Body of pancreas (tissue), 4 donors: ENCODE measurements around the gene GBP7.

Experiments used
- POLR2A ChIP-seq, 3 donors: fragments of 450-650 bp; IDR thresholded peaks; one replicate each; pipeline ENCODE4 v1.6.1; 2016; ENCODE audit warnings: antibody characterized with exemption in 3 of 3, mild to moderate bottlenecking in 2 of 3
- TF ChIP-seq, protein P1 (sequence below), 7 experiments: fragments of 450-650 bp in 4 of 7; fragments of 200-600 bp in 3 of 7; sonication (generic) in 3 of 7; IDR thresholded peaks; one replicate each; pipeline ENCODE4 v1.5.1; 2016 to 2019; ENCODE audit warnings: antibody characterized with exemption in 7 of 7

DNA sequence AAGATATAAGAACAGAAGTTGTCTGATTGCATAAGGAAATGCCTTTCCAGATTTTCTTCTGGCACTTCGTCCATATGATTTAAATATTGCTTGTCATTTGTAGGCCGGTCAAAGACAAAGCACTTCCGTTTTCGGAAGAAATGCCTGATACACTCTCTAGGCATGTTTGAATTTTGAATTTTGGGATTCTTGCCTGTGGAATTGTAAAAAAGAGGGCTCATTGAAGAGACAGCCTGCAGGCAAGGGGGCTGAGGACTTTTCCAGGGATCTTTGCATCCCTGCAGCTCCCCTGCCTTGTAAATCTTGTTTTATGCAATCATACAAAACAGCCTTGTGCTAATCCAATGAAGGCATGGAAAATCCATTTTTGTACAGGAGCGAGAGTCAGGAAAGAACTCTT lies 15.5 kb upstream of the GBP7 start:
- no peak for TF ChIP-seq POLR2A (IDR thresholded peaks at IDR 0.05)
- TF ChIP-seq, protein P1, sequence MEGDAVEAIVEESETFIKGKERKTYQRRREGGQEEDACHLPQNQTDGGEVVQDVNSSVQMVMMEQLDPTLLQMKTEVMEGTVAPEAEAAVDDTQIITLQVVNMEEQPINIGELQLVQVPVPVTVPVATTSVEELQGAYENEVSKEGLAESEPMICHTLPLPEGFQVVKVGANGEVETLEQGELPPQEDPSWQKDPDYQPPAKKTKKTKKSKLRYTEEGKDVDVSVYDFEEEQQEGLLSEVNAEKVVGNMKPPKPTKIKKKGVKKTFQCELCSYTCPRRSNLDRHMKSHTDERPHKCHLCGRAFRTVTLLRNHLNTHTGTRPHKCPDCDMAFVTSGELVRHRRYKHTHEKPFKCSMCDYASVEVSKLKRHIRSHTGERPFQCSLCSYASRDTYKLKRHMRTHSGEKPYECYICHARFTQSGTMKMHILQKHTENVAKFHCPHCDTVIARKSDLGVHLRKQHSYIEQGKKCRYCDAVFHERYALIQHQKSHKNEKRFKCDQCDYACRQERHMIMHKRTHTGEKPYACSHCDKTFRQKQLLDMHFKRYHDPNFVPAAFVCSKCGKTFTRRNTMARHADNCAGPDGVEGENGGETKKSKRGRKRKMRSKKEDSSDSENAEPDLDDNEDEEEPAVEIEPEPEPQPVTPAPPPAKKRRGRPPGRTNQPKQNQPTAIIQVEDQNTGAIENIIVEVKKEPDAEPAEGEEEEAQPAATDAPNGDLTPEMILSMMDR (IDR thresholded peaks at IDR 0.05) = no peak
